ENCODE data around the gene LDLR.
"Not testable (repeated sequence)": the region's sequence is repeated elsewhere in the genome, so short reads cannot be mapped to it uniquely, and the experiment has no call there.

LDLR gene

DNA sequence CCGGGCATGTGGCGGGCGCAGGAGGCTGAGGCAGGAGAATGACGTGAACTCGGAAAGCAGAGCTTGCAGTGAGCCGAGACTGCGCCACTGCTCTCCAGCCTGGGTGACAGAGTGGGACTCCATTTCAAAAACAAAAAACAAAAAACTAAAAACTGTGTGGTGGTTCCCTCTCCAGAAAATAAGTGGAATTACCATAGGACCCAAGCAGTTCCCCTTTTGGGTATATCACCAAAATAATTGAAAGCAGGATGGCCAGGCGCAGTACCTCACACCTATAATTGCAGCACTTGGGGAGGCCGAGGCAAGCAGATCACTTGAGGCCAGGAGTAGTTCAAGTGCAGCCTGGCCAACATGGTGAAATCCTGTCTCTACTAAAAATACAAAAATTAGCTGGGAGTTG, 15.7 kb upstream of the LDLR start:
- DNase-seq, result no peak

DNA sequence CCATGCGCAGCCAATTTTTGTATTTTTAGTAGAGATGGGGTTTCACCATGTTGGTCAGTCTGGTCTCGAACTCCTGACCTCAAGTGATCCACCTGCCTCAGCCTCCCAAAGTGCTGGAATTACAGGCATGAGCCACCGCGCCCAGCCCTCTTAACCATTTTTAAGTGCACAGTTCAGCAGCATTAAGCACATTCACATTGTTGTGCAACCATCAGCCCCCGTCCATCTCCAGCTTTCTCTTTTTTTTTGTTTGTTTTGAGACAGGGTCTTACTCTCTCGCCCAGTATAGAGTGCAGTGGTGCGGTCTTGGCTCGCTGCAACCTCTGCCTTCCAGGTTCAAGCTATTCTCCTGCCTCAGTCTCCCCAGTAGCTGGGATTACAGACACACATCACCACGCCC, 12.5 kb upstream of the LDLR start:
- DNase-seq, result not testable (repeated sequence)

DNA sequence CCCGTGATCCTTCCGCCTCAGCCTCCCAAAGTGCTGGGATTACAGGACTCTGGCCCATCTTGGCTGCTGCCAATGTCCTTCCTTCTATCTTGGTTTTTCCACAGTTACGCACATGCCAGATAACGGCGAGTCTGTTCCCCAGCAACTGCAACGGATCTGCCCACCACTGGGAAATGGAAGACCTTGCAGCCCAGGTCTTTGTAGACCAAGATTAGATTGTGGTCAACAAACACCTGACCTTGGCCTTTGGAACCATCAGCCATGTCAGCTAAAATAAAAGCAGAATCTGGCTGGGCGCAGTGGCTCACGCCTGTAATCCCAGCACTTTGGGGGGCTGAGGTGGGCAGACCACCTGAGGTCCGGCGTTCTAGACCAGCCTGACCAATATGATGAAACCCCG, 10.4 kb upstream of the LDLR start:
- DNase-seq, result no peak

DNA sequence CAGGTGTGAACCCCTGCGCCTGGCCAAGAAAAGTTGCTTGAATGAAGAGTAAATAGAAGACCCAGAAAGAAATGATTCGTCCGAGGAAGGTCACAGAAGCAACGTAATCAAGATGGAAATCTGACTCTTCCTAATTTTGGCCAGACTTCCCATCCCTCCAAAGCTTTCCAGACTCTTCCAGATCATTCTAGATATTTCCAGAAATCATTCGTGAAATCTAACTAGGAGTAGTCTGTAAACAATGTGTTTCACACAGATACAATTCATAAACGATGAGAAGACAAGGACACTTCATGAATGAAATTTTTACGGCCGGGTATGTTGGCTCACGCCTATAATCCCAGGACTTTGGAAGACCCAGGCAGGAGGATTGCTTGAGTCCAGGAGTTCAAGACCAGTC, 9.3 kb upstream of the LDLR start:
- DNase-seq, result no peak

DNA sequence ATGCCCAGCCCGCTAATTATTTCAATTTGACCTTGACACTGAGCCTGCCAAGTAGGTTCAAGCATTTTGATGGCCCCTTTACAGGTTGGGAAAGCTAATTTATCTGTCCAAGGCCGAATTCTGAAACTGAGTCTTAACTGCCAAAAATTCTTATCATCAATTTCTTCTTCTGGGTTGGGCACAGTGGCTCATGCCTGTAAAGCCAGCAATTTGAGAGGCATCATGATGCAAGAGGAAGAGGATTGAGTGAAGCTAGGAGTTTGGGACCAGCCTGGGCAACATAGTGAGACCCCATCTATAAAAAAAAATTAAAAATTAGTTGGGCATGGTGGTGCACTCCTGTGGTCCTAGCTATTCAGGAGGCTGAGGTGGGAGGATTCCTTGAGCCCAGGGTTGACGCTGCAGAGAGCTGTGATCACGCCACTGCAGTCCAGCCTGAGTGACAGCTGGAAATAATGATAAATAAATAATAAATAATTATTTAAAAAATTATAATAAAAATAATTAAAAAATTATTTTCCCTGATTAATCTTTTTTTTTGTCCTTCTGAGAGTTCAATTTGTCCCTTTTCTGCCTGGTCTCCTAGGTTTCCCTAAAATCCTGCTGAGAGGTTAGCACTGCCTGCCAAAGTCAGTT, 1.3 kb upstream of the LDLR start:
- DNase-seq, result no peak

DNA sequence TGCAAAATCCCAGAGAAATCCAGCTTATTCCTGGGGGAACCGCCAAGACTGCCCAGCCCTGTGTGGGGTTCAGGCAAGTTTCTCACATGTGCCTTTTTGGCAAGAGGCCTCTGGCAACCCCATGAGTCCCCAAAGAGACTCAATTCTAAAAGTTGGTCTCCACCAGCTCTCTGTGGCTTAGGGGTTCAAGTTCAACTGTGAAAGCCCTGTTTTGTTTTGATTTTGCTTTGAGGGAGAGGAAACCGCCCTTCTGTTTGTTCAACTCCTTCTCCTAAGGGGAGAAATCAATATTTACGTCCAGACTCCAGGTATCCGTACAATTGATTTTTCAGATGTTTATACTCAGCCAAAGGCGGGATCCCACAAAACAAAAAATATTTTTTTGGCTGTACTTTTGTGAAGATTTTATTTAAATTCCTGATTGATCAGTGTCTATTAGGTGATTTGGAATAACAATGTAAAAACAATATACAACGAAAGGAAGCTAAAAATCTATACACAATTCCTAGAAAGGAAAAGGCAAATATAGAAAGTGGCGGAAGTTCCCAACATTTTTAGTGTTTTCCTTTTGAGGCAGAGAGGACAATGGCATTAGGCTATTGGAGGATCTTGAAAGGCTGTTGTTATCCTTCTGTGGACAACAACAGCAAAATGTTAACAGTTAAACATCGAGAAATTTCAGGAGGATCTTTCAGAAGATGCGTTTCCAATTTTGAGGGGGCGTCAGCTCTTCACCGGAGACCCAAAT, 583 bp upstream of the LDLR start:
- no peak for DNase-seq

DNA sequence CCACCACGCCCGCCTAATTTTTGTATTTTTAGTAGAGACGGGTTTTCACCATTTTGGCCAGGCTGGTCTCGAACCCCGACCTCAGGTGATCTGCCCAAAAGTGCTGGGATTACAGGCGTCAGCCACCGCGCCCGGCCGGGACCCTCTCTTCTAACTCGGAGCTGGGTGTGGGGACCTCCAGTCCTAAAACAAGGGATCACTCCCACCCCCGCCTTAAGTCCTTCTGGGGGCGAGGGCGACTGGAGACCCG, 676 bp downstream of the LDLR start:
- DNase-seq, result not testable (repeated sequence)

DNA sequence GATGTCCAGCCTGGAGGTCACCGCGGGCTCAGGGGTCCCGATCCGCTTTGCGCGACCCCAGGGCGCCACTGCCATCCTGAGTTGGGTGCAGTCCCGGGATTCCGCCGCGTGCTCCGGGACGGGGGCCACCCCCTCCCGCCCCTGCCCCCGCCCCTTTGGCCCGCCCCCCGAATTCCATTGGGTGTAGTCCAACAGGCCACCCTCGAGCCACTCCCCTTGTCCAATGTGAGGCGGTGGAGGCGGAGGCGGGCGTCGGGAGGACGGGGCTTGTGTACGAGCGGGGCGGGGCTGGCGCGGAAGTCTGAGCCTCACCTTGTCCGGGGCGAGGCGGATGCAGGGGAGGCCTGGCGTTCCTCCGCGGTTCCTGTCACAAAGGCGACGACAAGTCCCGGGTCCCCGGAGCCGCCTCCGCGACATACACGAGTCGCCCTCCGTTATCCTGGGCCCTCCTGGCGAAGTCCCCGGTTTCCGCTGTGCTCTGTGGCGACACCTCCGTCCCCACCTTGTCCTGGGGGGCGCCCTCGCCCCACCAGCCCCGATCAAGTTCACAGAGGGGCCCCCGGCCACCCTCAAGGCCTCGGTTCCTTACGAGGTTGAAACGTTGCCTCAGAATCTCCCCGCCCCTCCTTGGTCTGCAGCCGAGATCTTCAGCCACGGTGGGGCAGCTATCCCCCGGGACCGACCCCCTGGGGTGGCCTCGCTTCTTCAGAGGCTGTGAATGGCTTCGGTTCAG, 1.2 kb downstream of the LDLR start:
- peak; percentile 90 to 97 (median 95) for DNase-seq

DNA sequence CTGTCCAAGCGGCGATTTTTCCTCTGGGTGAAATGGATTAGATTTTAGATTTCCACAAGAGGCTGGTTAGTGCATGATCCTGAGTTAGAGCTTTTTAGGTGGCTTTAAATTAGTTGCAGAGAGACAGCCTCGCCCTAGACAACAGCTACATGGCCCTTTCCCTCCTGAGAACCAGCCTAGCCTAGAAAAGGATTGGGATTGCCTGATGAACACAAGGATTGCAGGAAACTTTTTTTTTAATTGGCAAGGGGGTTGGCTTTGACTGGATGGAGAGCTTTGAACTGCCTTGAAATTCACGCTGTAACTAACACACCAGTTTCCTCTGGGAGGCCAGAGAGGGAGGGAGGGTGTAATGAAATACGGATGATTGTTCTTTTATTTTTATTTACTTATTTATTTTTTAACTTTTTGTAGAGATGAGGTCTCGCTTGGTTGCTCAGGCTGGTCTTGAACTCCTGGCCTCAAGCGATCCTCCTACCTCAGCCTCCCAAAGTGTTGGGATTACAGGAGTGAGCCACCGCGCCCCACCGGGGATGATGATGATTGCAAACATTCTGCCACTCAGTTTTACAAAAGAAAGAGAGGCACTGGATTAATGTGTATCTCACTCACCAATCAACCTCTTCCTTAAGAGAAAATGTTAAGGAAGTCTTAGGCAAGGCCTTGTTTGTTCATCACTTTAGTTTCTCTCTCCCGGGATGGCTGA, 1.9 kb downstream of the LDLR start:
- DNase-seq, result no peak

DNA sequence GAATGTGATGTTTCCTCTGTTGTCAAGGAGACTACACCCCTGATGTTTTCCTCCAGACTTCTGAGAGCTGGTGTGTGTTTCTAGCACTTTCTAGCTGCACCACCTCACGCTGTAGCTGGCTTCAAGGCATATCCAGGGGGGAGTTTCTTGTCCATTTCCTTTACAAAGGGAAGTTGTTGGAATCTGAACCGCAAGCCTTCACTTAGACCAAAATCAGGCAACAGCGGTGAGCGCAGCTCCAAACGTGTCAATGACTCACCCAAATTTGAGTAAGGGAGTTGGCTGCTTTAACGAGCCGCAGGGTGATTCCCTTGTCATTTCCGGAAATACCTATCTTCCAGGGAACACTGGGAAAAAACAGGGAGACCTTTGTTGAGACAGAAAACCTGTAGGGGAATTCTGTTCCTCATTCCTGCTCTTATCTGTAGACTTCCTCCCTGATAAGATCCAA, 2.5 kb downstream of the LDLR start:
- peak in 1 of 4 experiments; percentile 12 for DNase-seq

DNA sequence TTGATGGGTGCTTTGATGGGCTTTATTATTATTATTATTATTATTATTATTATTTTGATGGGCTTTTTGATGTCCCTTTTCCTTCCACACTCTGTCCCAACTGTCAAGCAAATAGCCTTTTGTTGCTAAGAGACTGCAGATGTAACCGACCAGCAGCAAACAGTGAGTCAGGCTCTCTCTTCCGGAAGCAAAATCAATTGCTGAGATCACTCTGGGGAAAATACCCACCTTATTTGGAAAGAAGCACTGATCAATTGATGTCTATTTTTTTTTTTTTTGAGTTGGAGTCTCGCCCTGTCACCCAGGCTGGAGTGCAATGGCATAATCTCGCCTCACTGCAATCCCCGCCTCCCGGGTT, 2.9 kb downstream of the LDLR start:
- peak in 1 of 4 experiments; percentile 8 for DNase-seq

DNA sequence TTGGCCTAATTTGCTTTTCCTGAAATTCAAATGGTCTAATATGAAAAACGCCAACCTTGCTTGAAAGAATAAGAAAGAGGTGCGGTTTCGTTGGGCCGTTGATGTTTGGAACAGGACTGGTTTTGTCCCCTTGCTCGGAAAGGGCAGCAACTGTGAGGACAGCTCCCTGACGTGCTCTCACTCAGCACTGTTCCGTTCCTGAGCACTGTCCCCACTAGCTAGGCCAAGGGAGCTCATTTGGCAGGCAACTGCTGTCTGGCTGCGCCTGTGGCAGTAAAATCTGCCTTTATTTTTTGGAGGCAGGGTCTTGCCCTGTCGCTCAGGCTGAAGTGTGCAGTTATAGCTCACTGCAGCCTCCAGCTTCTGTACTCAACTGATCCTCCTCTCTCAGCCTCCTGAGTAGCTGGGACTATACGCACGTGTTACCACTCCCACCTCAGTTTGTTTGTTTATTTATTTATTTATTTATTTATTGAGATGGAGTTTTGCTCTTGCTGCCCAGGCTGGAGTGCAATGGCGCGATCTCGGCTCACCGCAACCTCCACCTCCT, 4.5 kb downstream of the LDLR start:
- no peak for DNase-seq

DNA sequence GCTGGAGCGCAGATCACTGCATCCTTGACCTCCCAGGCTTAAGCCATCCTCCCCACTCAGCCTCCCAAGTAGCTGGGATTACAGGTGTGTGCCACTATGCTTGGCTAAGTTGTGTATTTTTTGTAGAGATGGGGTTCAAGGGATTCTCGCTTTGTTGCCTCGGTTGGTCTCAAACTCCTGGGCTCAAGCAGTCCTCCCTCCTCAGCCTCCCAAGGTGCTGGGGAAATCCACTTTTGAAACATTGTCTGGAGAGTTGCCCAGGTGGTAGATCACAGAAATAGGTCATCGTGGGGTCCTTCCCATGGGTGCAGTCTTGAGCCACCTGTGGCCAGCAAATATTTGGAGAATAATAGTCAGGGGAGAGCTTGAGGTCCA, 5.2 kb downstream of the LDLR start:
- DNase-seq, result no peak

DNA sequence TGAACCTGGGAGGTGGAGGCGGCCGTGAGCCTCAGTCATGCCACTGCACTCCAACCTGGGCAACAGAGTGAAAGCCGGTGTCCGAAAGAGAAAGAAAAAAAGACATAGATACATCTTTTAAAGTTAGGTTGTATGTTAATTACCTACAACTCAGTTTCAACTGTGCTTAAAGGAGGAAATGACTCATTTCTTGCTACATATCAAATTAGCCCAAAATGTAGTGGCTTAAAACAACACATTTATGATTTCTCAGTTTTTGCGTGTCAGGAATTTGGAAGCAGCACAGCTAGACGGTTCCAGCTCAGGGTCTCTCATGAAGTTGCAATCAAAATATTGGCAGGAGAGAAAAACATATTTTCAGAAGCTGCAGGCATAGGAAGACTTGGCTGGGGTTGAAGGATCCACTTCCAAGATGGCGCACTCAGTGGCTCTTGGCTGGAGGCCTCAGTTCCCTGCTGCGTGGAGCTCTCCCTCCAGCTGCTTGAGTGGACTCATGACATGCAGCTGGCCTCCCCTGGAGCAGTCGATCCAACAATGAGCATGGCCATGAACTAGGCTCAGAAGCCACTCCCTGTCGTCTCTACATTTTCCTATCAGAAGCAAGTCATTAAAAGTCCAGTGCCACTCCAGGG, 7.1 kb downstream of the LDLR start:
- no peak for DNase-seq

DNA sequence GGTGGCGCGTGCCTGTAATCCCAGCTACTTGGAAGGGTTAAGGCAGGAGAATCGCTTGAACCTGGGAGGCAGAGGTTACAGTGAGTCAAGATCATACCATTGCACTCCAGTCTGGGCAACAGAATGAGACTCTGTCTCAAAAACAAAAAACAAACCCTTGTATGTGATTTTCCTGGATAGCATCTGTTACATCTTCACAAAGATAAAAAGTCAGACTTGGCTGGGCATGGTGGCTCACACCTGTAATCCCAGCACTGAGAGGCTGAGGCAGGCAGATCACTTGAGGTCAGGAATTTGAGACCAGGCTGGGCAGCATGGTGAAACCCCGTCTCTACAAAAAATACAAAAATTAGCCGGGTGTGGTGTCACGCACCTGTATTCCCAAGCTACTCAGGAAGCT, 8.1 kb downstream of the LDLR start:
- not testable (repeated sequence) for DNase-seq

DNA sequence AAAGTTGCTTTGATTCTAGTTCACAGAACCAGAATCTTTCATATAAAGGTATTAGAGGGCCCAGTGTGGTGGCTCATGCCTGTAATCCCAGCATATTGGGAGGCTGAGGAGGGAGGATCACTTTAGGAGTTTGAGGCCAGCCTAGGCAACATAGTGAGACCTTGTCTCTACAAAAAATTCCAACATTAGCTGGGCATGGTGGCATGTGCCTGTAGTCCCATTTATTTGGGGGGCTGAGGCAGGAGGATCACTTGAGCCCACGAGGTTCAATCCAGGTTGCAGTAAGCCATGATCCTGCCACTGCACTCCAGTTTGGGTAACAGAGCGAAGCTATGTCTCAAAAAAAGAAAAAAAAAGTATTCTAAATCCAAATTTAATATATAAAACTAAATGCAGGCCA, 9.1 kb downstream of the LDLR start:
- no peak for DNase-seq

DNA sequence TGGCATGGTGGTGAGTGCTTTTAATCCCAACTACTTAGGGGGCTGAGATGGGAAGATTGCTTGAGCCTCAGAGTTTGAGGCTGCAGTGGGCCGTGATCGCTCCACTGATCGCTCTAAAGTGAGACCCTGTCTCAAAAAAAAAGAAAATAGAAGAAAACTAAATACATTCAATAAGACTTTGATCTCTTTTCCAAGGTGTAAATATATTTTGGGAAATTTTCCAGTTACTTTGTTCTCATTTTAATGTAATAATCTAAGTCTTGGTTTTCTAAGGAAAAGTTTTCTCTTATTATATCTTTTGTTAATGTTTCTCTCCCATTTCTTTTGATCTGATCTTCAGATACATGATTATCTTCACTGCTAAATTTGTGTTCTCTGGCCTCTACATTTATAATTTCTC, 9.6 kb downstream of the LDLR start:
- no peak for DNase-seq

DNA sequence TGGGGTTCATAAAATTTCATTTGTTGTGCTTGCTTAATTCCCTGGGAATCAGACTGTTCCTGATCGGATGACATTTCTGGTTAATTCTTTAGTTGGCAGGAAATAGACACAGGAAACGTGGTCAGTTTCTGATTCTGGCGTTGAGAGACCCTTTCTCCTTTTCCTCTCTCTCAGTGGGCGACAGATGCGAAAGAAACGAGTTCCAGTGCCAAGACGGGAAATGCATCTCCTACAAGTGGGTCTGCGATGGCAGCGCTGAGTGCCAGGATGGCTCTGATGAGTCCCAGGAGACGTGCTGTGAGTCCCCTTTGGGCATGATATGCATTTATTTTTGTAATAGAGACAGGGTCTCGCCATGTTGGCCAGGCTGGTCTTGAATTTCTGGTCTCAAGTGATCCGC, 10.8 kb downstream of the LDLR start:
- no peak for DNase-seq

DNA sequence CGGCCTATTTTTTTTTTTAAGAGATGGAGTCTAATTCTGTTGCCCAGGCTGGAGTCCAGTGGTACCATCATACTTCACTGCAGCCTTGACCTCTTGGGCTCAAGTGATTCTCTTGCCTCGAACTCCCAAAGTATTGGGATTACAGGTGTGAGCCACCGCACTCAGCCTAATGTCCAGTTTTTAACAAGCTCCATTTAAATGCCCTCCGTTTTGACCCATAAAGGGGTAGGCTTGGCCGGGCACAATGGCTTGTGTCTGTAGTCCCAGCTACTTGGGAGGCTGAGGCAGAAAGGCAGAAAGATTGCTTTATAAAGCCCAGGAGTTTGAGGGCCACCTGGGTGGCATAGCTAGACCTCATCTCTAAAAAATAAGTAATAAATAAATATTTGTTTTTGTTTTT, 11.8 kb downstream of the LDLR start:
- DNase-seq, result no peak

DNA sequence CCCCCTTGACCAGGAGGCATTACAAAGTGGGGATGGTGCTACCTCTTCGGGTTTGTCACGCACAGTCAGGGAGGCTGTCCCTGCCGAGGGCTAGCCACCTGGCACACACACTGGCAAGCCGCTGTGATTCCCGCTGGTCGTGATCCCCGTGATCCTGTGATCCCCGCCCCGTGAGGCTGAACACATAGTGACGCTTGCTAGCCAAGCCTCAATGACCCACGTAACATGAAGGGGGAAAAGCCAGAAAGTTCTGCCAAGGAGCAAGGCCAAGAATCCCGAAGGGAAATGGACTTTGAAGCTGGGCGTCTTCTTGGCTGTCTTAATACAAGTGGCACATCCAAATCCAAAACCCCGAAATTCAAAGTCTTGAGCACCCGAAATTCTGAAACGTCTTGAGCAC, 13.7 kb downstream of the LDLR start:
- DNase-seq, result no peak

DNA sequence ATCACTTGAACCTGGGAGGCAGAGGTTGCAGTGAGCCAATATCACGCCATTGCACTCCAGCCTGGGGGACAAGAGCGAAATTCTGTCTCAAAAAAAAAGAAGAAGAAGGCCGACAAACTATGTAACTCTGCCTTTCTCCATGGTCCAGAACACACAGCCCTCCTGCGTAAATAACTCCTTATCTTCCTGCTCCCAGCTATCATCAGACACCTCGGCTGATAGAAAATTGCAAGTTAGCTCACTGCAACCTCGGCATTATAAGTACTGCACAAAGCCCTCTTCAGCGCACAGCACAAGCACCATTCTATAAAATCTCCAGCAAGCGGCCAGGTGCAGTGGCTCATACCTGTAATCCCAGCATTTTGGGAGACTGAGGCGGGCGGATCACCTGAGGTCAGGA, 14.4 kb downstream of the LDLR start:
- DNase-seq, result not testable (repeated sequence)

DNA sequence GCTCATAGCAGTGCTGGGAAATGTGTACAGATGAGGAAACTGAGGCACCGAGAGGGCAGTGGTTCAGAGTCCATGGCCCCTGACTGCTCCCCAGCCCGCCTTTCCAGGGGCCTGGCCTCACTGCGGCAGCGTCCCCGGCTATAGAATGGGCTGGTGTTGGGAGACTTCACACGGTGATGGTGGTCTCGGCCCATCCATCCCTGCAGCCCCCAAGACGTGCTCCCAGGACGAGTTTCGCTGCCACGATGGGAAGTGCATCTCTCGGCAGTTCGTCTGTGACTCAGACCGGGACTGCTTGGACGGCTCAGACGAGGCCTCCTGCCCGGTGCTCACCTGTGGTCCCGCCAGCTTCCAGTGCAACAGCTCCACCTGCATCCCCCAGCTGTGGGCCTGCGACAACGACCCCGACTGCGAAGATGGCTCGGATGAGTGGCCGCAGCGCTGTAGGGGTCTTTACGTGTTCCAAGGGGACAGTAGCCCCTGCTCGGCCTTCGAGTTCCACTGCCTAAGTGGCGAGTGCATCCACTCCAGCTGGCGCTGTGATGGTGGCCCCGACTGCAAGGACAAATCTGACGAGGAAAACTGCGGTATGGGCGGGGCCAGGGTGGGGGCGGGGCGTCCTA, 15.9 kb downstream of the LDLR start:
- no peak for DNase-seq

DNA sequence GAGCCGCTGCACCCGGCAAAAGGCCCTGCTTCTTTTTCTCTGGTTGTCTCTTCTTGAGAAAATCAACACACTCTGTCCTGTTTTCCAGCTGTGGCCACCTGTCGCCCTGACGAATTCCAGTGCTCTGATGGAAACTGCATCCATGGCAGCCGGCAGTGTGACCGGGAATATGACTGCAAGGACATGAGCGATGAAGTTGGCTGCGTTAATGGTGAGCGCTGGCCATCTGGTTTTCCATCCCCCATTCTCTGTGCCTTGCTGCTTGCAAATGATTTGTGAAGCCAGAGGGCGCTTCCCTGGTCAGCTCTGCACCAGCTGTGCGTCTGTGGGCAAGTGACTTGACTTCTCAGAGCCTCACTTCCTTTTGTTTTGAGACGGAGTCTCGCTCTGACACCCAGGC, 17.2 kb downstream of the LDLR start:
- DNase-seq, result no peak

All from activated CD4-positive, CD25-positive, alpha-beta regulatory T cell (primary cell).